SK-N-SH (cell line): Measurements from ENCODE around the gene SOAT2. TPM values are rescaled to one million over a fixed set of nuclear protein-coding genes. Genes with fewer than 3 reads are reported as not detected.

Experiments
- CTCF ChIA-PET: fragments of 300-600, 350-600 bp; formaldehyde crosslinking; extraction: SDS; loops from one replicate; lab custom pipeline; 2021; lab: Yijun Ruan, JAX
- POLR2A ChIA-PET: fragments of 350-600 bp; sonication (Branson Sonifier 250); formaldehyde crosslinking; extraction: SDS; loops from one replicate; lab custom pipeline; 2020; ENCODE audit warnings: antibody characterized with exemption, inconsistent platforms; lab: Yijun Ruan, JAX
- DNase-seq: peaks from one replicate; pipeline ENCODE4 v3.0.0; 2012
- H2AFZ ChIP-seq: fragments of 200-600 bp; sonication (generic); 2 replicates; pipeline ENCODE4 v1.8.1; 2016; ENCODE audit warnings: antibody characterized with exemption, mild to moderate bottlenecking, low read depth
- H3F3A ChIP-seq: fragments of 200-600 bp; sonication (generic); replicated peaks from 2 replicates; pipeline ENCODE3; 2016; ENCODE audit warnings: antibody characterized with exemption, mild to moderate bottlenecking; ENCODE audit not compliant: insufficient read depth
- H3K27ac ChIP-seq, 2 experiments: fragments of 200-500 bp in 1 of 2; fragments of 200-600 bp in 1 of 2; sonication (Bioruptor generic) in 1 of 2; sonication (generic), shearing (Covaris generic) in 1 of 2; 2 replicates each; pipeline versions ENCODE4 v1.5.1 to v1.6.1; 2014 to 2016; ENCODE audit warnings: low read depth in 2 of 2, inconsistent platforms in 1 of 2, low read length in 1 of 2, mild to moderate bottlenecking in 1 of 2, mixed read lengths in 1 of 2
- H3K27me3 ChIP-seq: fragments of 200-600 bp; sonication (generic), shearing (Covaris generic); 2 replicates; pipeline ENCODE4 v1.6.1; 2016; ENCODE audit warnings: mixed run types; ENCODE audit not compliant: insufficient read depth
- H3K36me3 ChIP-seq, 2 experiments: fragments of 200-500 bp in 1 of 2; fragments of 200-600 bp in 1 of 2; sonication (Bioruptor generic) in 1 of 2; sonication (generic) in 1 of 2; replicated peaks in 1 of 2; 2 replicates each; pipeline versions ENCODE3 to v1.5.1; 2014 to 2016; ENCODE audit warnings: low read length in 1 of 2, mild to moderate bottlenecking in 1 of 2; ENCODE audit not compliant: insufficient read depth in 2 of 2, control insufficient read depth in 1 of 2
- H3K4me1 ChIP-seq, 2 experiments: fragments of 200-500 bp in 1 of 2; fragments of 200-600 bp in 1 of 2; sonication (Bioruptor generic) in 1 of 2; sonication (generic), shearing (Covaris generic) in 1 of 2; 2 replicates each; pipeline versions ENCODE4 v1.5.1 to v1.6.1; 2014 to 2016; ENCODE audit warnings: low read depth in 1 of 2, low read length in 1 of 2, mixed run types in 1 of 2; ENCODE audit not compliant: insufficient read depth in 2 of 2, control insufficient read depth in 1 of 2
- H3K4me2 ChIP-seq: fragments of 200-600 bp; sonication (generic), shearing (Covaris generic); 2 replicates; pipeline ENCODE4 v1.6.1; 2017; ENCODE audit warnings: mixed run types
- H3K4me3 ChIP-seq, 2 experiments: fragments of 200-500 bp in 1 of 2; fragments of 200-600 bp in 1 of 2; sonication (Bioruptor generic) in 1 of 2; sonication (generic), shearing (Covaris generic) in 1 of 2; 2 replicates each; pipeline versions ENCODE4 v1.5.1 to v1.8.1; 2014 to 2016; ENCODE audit warnings: low read depth in 2 of 2, inconsistent platforms in 1 of 2, low read length in 1 of 2, mild to moderate bottlenecking in 1 of 2, mixed read lengths in 1 of 2, moderate library complexity in 1 of 2
- H3K79me2 ChIP-seq: fragments of 200-600 bp; sonication (generic); 2 replicates; pipeline ENCODE4 v1.8.1; 2017; ENCODE audit warnings: mild to moderate bottlenecking; ENCODE audit not compliant: insufficient read depth
- H3K9ac ChIP-seq: fragments of 200-600 bp; sonication (generic); 2 replicates; pipeline ENCODE4 v1.6.1; 2017; ENCODE audit warnings: mixed run types
- H3K9me2 ChIP-seq: fragments of 200-600 bp; sonication (generic); 2 replicates; pipeline ENCODE4 v1.6.1; 2017; ENCODE audit warnings: mixed run types
- H3K9me3 ChIP-seq: fragments of 200-600 bp; sonication (generic); 2 replicates; pipeline ENCODE4 v1.6.1; 2017; ENCODE audit warnings: mixed run types, mild to moderate bottlenecking, moderate library complexity
- H4K20me1 ChIP-seq: fragments of 200-600 bp; sonication (generic); 2 replicates; pipeline ENCODE4 v1.6.1; 2017; ENCODE audit warnings: mild to moderate bottlenecking, mixed run types; ENCODE audit not compliant: insufficient read depth
- CHD2 ChIP-seq: fragments of 150-350 bp; IDR thresholded peaks from 2 replicates; pipeline ENCODE4 v1.6.1; 2018; ENCODE audit warnings: low read length; ENCODE audit not compliant: partially characterized antibody
- ELF1 ChIP-seq: IDR thresholded peaks from 2 replicates; pipeline ENCODE4 v1.4.0; 2012
- EP300 ChIP-seq, 2 experiments: IDR thresholded peaks; 2 replicates each; pipeline versions ENCODE4 v1.4.0 to v1.6.1; 2012; ENCODE audit warnings: borderline replicate concordance in 1 of 2, low read depth in 1 of 2, low read length in 1 of 2
- FOSL2 ChIP-seq: IDR thresholded peaks from 2 replicates; pipeline ENCODE4 v1.4.0; 2012; ENCODE audit warnings: low read depth, mild to moderate bottlenecking, moderate library complexity, borderline replicate concordance
- FOXJ3 ChIP-seq: sonication (generic); formaldehyde crosslinking; IDR thresholded peaks from 2 replicates; pipeline ENCODE4 v1.5.1; 2020; ENCODE audit warnings: mild to moderate bottlenecking, missing genetic modification reagents
- MEF2A ChIP-seq: IDR thresholded peaks from 2 replicates; pipeline ENCODE4 v1.4.0; 2012; ENCODE audit warnings: low read depth, borderline replicate concordance
- MXI1 ChIP-seq: IDR thresholded peaks from 2 replicates; pipeline ENCODE4 v1.6.1; 2012; ENCODE audit warnings: mild to moderate bottlenecking, low read depth, low read length, improper control_type of control experiment
- NRF1 ChIP-seq: IDR thresholded peaks from 2 replicates; pipeline ENCODE4 v1.6.1; 2012; ENCODE audit warnings: low read depth, mild to moderate bottlenecking, low read length
- SIN3A ChIP-seq: IDR thresholded peaks from 2 replicates; pipeline ENCODE4 v1.6.1; 2012; ENCODE audit warnings: low read depth, mild to moderate bottlenecking, low read length, moderate library complexity, borderline replicate concordance
- SMC3 ChIP-seq: IDR thresholded peaks from 2 replicates; pipeline ENCODE4 v1.6.1; 2012; ENCODE audit warnings: low read depth, low read length, improper control_type of control experiment
- WGBS: methylation state at CpG from one replicate; pipeline ENCODE4 v1.1.6; 2017; ENCODE audit warnings: low lambda C conversion rate; 5-methylcytosine and 5-hydroxymethylcytosine counted together
- polyA plus RNA-seq, 3 experiments: library from polyadenylated mRNA; depleted of rRNA; stranded (reverse); fragments of >200 nt; gene quantifications; 2 replicates each; pipeline ENCODE4 v1.2.3, GENCODE V29; 2012
- TF ChIP-seq, protein P1 (sequence below): IDR thresholded peaks from 2 replicates; pipeline ENCODE4 v1.4.0; 2012; ENCODE audit warnings: low read depth
- TF ChIP-seq, protein P2 (sequence below): IDR thresholded peaks from 2 replicates; pipeline ENCODE4 v1.6.1; 2012; ENCODE audit warnings: mild to moderate bottlenecking, low read depth, low read length, moderate library complexity
- TF ChIP-seq, protein P3 (sequence below): IDR thresholded peaks from 2 replicates; pipeline ENCODE4; 2012

SOAT2 gene
- polyA plus RNA-seq, 1 of the 3 experiments (the other 2 are of a cell fraction), result 0.18 TPM

DNA sequence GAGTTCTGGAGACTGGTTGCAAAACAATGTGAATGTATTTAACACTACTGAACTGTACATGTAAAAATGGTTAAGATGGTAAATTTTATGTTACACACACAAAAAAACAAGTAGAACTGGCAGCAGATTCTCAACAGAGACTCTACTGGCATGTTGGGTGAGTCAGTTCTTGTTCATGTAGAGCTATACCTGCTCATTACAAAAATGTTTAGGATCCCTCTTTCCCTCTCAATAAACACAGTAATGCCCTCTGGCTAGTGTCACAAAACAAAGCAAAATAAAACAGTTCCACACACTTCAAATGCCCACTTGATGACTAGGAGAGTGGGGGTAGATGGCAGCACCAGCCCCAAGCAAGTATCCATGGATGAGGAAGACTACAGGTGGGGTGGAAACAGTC is 63.6 kb downstream of the SOAT2 start:
- H3K27me3 ChIP-seq, result no peaks in the 10 kb centered on the region
- peaks cover 5 to 11% of the 10 kb centered on the region in 2 experiments; a peak in 1 of 4 replicates for H3K4me1 ChIP-seq
- TF ChIP-seq FOXJ3 (CRISPR knock-in tag), result no peak
- TF ChIP-seq, protein P1, sequence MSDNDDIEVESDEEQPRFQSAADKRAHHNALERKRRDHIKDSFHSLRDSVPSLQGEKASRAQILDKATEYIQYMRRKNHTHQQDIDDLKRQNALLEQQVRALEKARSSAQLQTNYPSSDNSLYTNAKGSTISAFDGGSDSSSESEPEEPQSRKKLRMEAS, result no peak
- TF ChIP-seq MXI1, result no peak
- TF ChIP-seq EP300 (IDR thresholded peaks at IDR 0.05; ENCODE audit: borderline replicate concordance in 1 of 2, low read depth in 1 of 2, low read length in 1 of 2), result no peak
- CTCF ChIA-PET, result interaction anchor here (1.4 to 12.3 kb wide), 3 partner anchors 8 to 30 kb away, joined by 4 to 272 read pairs (median 18); partner anchors contain the start of genes CSAD and ZNF740
- POLR2A ChIA-PET, result no interaction called here
- no peak overlapping the region for H3K27ac ChIP-seq
- H3K79me2 ChIP-seq, result no peaks in the 10 kb centered on the region
- H2AFZ ChIP-seq, result no peak overlapping the region
- no peaks in the 10 kb centered on the region for H3F3A ChIP-seq
- no peak overlapping the region for H3K9ac ChIP-seq
- H3K9me3 ChIP-seq, result no peaks in the 10 kb centered on the region
- H3K4me2 ChIP-seq, result no peak overlapping the region
- H3K4me3 ChIP-seq, result no peak overlapping the region
- no peaks in the 10 kb centered on the region for H3K36me3 ChIP-seq
- no peaks in the 10 kb centered on the region for H4K20me1 ChIP-seq
- H3K9me2 ChIP-seq, result no peaks in the 10 kb centered on the region
- DNase-seq, result no peak

DNA sequence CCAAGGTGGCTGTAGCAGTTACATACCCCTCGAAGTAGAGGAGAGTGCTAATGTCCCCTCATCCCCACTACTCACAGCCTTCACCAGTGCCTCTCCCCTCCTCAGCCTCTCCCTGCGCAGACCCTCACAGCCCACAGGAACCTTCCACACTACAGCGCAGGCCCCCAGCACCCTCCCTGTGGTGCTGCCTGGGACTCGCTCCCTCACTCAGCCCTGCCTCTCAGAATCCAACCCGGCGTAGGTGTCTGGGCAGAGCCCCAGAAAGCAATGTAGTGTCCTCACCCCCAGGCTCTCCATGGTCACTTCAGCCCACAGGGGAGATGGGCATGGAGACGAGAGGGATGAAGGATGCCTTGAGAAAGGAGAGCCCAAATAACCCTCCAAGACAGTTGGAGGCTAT is 66.4 kb downstream of the SOAT2 start:
- Histone ChIP-seq H3K36me3 (no peaks in the 10 kb centered on the region), H3K27ac (no peak overlapping the region), H3K4me1 (peaks cover 6 to 15% of the 10 kb centered on the region in 2 experiments; a peak in 2 of 4 replicates), H3K4me2 (no peak overlapping the region), H3K9me2 (no peaks in the 10 kb centered on the region), H3K27me3 (no peaks in the 10 kb centered on the region), H3K4me3 (no peak overlapping the region), H3F3A (no peaks in the 10 kb centered on the region), H3K9ac (no peak overlapping the region), H3K79me2 (no peaks in the 10 kb centered on the region), H3K9me3 (no peaks in the 10 kb centered on the region), H4K20me1 (no peaks in the 10 kb centered on the region), H2AFZ (no peak overlapping the region)
- POLR2A ChIA-PET, result no interaction called here
- WGBS, result 92% methylated on average over 7 of the region's 7 CpGs
- CTCF ChIA-PET, result interaction anchor here (0.7 to 23.1 kb wide), 4 partner anchors 9 to 23 kb away, joined by 3 to 272 read pairs (median 10); no protein-coding TSS in a partner anchor
- no peak for TF ChIP-seq NRF1
- TF ChIP-seq, protein P2, sequence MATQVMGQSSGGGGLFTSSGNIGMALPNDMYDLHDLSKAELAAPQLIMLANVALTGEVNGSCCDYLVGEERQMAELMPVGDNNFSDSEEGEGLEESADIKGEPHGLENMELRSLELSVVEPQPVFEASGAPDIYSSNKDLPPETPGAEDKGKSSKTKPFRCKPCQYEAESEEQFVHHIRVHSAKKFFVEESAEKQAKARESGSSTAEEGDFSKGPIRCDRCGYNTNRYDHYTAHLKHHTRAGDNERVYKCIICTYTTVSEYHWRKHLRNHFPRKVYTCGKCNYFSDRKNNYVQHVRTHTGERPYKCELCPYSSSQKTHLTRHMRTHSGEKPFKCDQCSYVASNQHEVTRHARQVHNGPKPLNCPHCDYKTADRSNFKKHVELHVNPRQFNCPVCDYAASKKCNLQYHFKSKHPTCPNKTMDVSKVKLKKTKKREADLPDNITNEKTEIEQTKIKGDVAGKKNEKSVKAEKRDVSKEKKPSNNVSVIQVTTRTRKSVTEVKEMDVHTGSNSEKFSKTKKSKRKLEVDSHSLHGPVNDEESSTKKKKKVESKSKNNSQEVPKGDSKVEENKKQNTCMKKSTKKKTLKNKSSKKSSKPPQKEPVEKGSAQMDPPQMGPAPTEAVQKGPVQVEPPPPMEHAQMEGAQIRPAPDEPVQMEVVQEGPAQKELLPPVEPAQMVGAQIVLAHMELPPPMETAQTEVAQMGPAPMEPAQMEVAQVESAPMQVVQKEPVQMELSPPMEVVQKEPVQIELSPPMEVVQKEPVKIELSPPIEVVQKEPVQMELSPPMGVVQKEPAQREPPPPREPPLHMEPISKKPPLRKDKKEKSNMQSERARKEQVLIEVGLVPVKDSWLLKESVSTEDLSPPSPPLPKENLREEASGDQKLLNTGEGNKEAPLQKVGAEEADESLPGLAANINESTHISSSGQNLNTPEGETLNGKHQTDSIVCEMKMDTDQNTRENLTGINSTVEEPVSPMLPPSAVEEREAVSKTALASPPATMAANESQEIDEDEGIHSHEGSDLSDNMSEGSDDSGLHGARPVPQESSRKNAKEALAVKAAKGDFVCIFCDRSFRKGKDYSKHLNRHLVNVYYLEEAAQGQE, result no peak
- TF ChIP-seq CHD2, result no peak
- TF ChIP-seq SMC3, result no peak
- TF ChIP-seq ELF1, result no peak
- TF ChIP-seq FOXJ3 (CRISPR knock-in tag), result no peak
- TF ChIP-seq SIN3A, result no peak
- TF ChIP-seq, protein P3, sequence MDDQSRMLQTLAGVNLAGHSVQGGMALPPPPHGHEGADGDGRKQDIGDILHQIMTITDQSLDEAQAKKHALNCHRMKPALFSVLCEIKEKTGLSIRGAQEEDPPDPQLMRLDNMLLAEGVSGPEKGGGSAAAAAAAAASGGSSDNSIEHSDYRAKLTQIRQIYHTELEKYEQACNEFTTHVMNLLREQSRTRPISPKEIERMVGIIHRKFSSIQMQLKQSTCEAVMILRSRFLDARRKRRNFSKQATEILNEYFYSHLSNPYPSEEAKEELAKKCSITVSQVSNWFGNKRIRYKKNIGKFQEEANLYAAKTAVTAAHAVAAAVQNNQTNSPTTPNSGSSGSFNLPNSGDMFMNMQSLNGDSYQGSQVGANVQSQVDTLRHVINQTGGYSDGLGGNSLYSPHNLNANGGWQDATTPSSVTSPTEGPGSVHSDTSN, result no peak
- no peak for TF ChIP-seq MEF2A
- no peak for TF ChIP-seq FOSL2
- no peak for DNase-seq
